HG03354 (cell line): ENCODE results near the gene PMPCA.
A peak's percentile ranks its signal among the peaks of the same experiment; 100 is the strongest.

Source experiments
- ATAC-seq: cut with Tn5 transposase; IDR thresholded peaks from one replicate; pipeline ENCODE4 v1.9.1; 2021; ENCODE audit warnings: mild to moderate bottlenecking; ENCODE audit not compliant: unreplicated experiment, poor library complexity, severe bottlenecking

The PMPCA gene

DNA sequence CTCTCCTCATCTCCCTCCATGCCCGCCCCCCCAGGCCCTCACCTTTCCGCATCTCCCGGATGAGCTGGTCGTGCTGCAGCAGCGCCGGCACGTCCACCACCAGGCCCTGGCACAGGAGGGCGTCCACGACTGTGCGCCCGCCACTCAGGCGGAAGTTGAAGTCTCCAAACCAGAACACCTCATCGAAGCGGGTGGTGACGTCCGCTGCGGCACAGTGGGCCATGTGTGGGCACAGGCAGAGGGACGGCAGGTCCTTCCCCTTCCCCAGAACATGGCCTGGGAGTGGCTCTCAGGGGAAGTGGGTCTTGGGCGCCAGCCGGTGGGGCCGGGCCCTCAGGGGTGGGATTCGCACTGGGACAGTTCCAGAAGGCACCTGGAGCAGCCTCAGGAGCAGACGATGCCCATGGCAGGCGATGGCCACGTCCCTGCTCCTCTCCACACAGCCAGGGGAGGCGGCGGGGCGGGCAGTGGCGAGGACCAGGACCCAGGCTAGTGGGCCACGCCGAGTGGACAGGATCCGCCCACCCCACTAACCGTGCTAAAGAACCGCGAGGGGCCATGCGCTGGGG is 21.4 kb downstream of the PMPCA start:
- ATAC-seq = no peak

DNA sequence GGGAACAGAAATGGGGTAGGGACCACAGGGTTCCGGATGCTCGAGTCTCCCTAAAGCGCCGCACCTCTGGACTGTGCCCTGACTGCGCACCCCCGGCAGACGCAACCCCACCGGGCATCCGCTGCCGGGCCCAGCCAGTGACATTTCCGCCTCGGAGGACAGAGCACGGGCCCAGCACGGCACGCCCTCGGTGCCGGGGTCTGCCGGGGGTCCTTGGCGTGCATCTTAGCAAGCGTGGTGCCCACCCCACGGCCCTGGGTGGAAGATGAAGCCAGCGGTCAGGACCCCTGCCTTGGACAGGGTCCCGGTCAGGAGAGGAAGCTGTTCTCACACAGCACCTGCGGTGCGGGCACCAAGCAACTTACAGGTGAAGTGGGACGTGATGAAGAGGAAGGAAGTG is 22.1 kb downstream of the PMPCA start:
- no peak for ATAC-seq

DNA sequence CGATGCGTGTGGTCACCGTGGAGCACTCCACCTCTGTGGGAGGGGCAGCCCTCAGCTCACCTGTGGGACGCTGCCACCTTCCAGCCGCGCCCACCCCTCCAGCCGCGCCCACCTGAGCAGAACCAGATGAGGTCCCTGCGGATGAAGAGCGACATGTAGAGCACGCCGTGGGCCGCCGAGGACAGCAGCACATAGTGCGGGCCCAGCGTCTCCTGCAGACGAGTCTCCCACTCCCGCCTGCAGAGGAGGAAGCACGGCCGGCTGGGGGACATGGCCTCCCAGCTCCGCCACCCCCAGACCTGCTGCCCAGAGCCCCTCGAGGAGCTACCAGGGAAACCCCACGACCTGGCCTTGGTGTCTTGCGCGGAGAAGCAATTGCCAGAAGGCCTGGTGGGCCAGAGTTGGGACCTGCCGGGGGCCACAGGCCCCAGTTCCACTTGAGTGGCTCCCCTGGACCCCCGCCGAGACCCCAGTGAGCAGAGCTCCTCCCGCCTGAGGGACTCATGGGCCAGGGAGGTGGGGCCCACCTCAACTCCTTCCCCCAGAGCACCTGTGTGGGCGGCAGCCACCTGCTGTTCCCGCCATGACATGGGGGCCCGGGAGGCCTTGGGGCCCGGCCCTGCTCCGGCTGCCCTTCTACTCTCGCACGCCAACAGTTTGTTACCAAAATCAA is 22.7 kb downstream of the PMPCA start:
- no peak for ATAC-seq

DNA sequence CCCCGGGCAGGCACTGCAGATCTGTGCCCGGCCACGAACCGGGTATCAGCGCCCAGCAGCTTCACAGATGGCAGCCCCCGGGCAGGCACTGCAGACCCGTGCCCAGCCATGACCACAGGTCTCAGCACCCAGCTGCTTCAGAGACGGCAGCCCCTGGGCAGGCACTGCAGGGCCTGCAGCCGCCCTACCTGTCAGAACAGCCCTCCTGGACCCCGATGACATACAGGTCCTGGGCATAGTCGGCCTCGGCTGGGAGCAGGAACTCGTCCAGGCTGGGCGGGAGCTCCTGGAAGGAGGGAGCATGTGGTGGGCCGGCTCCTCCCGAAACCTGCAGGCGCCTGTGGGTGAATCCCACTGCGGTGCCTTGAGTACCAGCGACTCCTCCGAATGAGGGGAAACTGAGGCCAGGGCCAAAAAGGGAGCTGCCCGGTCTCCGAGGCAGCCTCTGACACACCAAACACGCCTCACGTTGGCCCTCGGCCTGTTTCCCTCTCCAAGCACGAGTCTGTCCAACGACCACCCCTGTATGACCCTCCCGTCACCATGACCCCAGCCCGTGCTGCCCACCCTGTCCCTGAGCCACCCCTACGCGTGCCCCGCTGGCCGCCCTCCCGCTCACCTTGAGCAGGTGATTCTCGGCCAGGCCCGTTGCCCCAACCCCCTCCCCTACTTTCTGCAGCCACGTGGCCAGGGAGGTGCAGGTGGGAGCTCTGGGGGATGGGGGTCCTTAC is 23.6 kb downstream of the PMPCA start:
- no peak for ATAC-seq

DNA sequence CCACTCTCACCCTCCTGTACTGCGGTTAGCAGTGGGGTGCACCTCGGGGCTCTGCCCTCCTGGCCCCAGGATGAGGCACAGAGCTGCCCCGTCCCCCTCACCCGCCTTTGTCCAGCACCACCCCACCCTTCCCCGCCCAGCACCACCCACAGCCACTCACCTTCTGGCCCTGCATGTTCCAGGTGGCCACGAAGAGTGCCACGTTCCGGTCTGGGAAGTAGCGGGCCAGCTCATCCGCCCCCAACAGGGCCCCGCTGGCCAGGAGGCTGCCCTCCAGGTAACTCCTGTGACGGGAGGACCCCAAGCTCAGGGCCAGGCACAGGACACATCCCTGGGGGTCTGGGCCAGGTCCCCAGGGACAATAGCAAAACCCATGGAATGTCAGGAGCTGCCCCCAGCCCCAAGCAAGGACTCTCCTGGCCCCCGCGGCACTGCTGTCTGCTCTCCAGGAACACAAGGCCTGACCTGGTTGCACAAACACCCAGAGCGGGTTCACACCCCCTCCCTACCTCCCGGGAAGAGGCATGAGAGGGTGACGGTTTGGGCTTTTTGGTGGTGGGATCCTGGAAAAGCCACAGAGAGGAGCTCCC is 24.2 kb downstream of the PMPCA start:
- ATAC-seq = no peak

DNA sequence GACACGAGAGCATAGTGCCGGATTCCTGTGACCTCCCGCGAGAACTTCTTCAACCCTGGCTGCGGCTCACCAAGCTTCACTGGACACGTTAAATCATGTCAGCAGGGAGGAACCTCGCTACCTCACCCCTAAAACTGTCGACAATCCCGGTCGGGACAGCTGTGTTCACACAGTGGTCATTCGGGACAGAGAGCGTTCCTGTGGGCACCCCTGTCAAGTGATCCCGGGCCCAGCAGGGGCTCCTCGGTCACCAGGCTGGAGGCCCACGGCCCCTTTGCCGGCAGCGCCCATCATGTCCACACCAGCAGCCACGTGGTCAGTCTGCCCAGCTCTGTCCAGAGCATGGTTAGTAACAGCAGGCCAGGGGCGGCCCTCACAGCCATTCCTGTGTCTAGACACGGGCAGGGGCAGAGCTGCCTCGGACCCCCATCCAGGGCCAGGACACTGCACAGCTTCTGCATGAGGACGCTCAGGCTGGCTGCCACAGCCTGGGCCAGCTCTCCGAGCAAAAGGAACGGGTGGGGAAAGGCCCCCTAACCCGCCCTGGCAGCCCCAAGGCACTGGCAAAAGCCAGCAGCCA is 25.7 kb downstream of the PMPCA start:
- no peak for ATAC-seq

DNA sequence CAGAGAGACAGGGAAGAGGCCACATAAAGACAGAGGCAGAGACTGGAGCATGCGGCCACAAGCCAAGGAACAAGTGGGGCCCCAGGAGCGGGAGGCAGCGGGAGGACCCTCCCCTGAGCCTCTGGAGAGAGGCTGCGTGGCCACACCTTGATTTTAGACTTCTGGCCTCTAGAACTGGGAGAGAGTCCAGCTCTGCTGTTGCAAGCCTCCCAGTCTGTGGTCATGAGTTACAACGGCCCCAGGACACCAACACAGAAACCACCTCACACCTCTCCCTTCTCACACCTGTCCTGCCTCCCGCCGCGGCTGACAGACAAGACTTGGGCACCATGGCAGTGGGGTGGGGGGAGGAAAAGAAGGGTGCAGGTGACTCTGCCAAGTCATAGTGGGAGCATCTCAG is 27.0 kb downstream of the PMPCA start:
- no peak for ATAC-seq

DNA sequence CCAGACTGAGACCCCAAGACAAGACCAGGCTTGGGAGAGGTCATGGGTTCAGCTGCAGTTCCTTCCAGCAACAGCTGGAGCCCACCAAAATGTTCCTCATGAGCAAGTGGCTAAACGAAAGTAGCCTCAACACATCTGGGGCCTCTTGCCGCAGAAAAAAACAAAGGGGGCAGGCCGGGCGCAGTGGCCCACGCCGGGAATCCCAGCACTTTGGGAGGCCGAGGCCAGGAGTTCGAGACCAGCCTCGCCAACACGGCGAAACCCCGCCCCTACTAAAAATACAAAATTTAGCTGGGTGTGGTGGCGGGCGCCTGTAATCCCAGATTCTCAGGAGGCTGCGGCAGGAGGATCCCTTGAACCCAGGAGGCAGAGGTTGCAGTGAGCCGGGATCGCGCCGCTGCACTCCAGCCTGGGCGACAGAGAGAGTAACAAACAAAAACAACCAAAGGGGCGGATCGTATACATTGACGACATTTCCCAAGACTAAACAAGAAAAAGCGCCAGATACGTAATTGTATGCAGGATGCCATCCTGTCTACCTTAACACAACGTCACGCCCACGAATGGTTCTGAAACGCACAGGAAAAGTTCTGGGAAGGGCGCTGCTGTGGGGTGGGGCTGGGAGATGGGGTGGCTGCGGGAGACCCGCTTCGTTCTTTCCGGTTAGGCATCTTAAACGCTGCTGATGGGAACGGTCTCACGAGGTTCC is 27.5 kb downstream of the PMPCA start:
- ATAC-seq = no peak

DNA sequence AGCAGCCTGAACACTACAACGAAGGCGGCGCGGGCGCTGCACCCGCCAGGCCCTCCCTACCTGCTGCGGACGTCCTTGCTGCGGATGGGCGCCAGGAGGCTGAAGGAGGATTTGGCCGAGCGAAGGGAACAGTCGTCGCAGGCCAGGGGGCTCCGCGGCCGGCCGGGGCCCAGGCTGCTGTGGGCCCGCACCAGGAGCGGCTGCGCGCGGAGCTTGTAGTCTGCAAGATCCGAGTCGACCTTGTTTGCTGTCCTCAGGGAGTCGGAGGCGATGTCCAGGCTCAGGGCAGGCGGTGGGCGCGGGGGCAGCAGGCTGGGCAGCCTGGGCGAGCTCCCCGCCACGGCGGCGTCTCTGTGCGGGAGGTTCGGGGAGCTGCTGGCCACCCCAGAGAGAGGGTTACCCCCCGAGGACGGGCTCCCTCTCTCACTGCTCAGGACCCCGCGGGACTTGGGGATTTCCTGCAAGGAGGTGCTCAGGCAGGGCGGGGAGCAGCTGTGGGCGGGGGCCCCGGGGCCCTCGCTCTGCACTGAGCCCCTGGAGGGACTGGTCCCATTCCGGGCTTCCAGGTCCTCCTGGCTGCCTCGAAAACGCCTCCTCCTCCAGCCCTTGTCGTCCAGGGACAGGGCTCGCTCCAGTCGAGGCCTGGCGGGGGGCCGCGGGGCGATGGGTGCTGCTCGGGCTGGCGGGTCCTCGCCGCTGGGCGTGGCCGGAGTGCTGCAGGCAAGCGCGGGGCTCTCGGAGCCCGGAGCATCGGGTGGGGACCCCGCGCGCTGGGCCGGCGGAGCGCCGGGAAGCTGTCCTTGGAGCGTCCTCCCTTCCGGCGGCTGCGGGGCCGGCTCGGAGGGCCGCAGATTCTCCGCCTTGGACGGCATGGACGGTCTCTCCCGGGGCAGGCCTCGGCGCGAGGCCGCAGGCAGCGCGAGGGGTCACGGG is 28.4 kb downstream of the PMPCA start:
- peak; percentile 53 for ATAC-seq

DNA sequence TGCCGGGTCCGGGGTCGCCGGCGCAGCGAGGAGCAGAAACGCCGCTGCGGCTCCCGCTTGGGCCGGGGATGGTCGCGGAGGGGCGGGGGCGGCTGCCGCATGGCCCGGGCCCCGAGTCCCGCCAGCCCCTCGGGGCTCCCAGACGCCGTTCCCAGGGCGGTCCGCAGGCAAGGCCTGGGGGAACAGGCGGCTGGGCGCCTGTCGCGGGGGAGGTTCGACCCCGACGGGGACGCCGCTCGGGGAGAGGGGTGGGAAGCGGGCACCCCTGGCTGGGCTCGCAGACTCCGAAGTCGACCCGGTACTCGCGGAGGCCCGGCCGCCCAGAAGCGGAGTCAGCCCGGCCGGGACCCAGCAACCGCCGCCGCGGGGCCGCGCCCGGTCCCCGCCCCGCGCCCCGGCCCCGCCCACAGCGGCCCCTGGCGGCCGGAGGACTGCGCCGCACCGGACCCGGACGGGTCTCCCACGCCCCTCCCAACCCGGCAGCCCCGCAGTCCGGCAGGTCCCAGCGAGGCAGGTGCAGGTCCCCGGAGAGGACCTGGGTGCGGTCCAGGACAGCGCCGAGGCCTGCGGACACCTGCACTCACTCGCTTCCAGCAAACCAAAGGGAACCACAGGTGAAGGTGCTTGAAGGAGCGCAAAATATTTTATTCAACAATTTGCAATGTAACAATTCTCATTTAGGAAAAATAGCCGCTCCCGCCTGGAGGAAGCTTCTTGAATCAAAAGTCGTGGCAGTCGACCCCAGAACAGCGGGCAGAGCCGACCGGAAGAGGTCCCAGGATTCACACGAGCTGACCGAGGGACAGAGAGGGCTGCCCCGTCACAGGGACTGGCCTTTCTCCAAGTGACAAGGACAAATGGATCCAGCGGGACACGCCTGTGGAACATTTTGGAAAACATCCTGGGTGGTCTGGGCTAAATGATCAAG is 29.3 kb downstream of the PMPCA start, which contains the start of gene INPP5E:
INPP5E (minus strand) TSS at position 365 of the 928 bp plus-strand sequence. CDS start 426 bp downstream, outside the sequence.
- peak; percentile 75 for ATAC-seq

DNA sequence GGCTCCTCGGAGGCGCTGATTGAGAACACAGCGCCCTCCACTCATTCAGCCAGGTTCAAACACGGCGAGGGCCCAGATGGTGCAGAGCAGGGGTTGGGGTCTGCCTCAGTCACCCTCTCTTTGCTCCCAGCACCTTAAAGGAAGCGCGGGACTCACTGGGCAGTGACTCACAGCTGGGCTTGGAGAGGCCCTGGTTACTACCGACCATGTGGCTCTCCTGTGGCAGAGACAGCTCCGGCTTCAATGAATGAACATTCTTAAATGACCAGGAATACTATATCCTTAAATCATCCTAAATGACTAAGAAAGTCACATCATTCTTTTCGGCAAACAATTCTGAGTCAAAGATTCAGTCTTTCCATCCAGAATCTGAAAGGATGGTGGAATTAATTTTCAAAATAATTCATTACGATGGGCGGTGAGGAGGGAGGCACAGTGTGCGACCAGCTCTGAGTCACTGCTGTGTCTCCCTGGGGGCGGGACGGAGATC is 30.8 kb downstream of the PMPCA start:
- no peak for ATAC-seq

DNA sequence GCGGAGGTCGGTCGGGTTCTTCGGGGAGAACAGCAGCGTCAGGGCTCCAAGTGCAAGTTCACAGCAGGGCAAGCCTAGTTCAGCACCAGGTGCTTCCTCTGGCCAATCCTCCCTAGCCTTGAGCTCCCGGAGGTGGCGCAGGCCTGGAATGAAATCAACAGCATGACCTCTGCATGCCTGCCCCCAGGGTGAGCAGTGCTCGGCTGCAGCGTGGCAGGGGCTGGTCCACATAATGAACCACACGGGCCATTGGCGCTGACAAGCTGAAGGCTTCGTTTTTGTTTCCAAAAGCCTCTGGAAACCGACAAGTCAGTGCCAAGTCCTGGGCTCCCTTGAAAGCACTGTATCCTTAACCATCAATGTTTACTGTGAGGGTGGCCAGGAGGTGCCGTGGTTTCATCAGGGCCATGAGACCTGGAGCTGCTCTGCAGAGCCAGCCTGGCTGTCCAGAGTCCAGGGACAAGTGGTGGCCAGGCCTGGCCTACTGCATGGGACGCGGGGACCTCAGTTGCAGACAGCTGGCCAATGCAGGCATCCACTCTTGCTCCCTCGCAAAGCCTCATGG is 31.3 kb downstream of the PMPCA start:
- ATAC-seq = no peak

DNA sequence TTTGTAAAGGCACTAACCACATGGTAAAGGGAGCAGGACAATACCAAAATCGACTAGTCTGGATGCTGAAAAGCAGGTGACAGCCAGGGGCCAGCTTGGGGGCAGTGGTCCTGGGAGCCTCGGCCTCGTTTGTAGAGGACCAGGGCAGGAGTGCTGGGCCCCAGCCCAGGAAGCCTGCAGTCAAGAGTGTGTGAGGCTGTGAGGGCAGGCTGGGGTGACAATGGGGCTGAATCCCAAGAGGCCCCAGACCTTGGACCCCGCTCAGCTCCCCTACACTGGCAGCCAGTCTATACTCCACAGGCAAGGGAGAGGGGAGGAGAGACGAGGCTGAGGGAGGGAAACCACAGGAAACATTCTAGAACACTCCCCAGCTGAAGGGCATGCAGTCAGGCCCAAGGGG is 31.8 kb downstream of the PMPCA start:
- ATAC-seq = no peak

DNA sequence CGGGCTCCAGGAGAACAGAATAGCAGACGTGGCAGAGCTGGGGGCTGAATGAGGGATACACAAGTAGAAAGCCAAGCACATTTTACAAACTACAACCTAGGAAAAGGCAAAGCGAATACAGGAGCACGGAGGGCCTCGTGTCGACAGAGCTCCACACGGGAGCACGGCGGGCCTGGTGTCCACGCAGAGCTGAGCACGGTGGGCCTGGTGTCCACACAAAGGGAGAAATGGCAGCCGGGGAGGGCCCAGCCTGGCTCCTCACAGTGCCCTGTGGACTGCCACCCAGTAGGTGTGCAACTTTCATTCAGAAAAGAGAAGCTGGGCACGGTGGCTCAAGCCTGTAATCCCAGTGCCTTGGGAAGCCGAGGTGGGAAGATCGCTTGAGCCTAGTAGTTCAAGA is 32.6 kb downstream of the PMPCA start:
- no peak for ATAC-seq

DNA sequence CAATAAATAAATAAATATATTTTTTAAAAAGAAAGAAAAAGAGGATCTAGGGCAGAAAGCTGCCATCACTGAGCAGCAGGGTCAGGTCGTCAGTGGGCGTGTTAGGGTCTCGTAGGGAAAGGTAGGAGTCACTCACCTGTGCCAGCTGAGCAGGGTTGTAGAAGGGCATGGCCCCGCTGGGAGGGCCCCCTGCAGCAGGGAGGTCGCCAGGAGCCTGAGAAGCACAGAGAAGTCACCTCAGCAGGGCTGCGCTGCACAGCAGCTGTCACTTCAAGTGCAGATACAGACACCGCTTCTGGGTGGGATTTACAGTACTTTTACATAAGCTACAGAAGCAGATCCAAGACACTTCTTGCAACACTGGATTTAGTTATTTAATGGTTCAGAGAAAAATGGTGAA is 33.2 kb downstream of the PMPCA start:
- no peak for ATAC-seq

DNA sequence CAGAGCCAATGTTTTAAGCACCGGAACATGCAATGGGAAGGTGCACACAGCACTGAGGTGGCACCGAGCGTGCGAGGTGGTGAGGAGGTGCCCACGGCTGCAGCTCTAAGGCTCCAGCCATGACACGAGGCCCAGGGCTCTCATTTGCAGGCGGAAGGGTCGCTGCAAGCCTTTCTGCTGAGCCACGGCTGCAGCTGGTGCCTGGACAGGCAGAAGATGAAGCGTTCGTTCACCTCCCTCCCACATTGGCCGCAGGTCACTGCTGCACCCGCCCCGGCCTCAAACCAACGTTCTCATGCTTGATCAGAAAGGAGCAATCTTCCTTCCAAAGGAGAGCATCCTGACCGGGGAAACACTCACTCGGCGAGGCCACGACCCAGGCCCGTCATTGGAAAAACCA is 33.6 kb downstream of the PMPCA start:
- ATAC-seq = no peak

DNA sequence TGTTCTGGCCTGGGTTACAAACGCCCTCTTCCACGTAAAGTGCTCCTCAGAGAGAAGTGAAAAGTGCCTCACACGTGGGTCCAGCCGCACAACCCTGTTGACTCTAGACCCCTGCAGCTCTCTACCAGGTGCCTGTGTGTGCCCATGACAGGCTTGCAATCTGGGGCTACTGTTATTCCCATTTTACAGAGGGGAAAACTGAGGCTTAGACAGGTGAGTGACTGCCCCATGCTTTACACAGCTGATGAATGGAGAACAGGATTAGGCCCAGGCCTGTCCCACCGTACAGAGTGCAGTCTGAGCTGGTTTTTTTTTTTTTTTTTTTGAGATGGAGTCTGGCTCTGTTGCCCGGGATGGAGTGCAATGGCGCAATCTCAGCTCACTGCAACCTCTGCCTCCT is 35.3 kb downstream of the PMPCA start:
- ATAC-seq = no peak
